ENCODE results near the gene NEMP1.

NEMP1 gene, protein sequence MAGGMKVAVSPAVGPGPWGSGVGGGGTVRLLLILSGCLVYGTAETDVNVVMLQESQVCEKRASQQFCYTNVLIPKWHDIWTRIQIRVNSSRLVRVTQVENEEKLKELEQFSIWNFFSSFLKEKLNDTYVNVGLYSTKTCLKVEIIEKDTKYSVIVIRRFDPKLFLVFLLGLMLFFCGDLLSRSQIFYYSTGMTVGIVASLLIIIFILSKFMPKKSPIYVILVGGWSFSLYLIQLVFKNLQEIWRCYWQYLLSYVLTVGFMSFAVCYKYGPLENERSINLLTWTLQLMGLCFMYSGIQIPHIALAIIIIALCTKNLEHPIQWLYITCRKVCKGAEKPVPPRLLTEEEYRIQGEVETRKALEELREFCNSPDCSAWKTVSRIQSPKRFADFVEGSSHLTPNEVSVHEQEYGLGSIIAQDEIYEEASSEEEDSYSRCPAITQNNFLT

DNA sequence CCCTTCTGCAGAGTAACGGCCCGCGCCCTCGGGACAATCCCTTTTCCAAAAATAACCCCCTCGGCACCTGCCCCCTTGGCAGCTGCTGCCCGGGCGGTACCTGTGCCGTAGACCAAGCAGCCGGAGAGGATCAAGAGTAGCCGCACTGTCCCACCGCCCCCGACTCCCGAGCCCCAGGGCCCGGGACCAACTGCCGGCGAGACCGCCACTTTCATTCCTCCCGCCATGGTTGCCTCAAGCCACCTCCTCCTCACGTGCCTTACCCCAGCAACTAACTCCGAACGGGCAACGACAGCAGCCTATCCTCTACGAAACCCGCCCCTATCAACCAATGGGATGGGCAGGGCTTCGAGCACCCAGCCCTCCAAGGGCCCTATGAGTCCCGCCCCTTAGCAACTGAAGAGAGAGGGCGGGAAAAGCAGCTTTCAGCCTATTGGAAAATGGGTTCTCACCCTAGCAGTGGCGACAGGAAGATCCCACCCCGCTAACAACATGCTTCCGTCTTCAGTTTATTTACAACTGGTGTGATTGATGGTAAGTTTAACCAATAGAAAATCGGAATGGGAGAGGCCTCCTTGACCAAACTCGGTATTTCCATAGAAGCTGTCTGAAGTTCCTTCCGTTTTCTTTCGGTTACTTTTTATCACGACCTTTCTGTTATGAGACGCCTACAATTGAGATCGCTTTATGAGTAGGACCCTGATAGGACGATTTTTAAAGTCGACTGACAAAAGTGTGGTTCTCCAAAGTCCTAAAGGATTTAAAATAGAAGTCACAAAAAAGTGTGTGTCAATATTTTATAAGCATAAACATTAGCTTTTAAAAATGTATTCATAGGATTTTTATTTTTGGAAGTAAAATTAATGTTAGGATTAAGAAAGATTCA, at the start of gene NEMP1:
Gene NEMP1, minus strand, starts transcription at position 273 of the 886 bp plus-strand sequence. Its CDS starts 46 bp downstream, at position 227.
- TF ChIP-seq GATA3 (IDR thresholded peaks at IDR 0.05; ENCODE audit: low read depth, low read length): no peak
- no peak for TF ChIP-seq GATA2 (IDR thresholded peaks at IDR 0.05; ENCODE audit: low read depth, low read length)

DNA sequence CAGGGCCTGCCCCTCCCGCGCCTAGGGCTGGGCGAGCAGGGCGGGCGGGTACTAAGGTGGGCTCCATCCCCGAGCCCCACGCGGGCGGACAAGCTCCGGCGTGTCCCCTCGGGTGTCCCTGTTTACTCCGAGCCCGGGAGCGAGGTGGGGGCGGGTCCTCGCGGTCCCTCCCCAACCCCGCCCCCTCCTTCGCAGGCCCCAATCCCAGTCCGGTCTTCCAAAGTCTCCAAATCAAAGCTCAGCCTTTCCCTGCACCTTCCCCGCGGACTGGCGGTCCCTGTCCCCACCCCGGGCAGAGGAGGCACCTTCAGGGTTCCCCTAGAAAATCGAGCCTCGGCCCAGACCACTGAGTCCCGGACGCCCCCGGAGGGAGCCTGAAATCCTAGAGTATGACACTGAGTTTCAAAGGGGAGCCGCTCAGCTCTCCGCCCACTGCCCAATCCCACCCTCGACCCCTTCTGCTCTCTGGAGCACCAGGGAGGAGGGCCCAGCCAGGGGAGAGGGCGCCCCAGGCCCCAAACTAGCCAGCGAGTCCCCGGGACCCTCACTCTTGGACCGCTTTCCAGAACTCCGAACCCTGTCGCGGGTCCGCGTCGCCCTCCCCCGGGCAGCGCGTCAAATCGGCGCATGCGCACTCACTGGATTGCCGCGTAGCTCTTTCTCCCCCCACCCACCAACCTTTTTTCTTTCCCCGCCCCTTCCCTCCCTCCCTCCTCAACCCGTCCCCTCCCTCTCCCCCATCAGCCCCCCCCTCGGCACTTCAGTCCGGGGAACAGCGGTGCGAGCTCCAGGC, 49.3 kb upstream of the NEMP1 start, which contains the start of gene LRP1:
Gene LRP1, plus strand, starts transcription at position 758 of the 793 bp plus-strand sequence. CDS start 482 bp downstream, outside the sequence.
- TF ChIP-seq GATA2 (IDR thresholded peaks at IDR 0.05; ENCODE audit: low read depth, low read length) (no peak), GATA3 (IDR thresholded peaks at IDR 0.05; ENCODE audit: low read depth, low read length) (no peak)

DNA sequence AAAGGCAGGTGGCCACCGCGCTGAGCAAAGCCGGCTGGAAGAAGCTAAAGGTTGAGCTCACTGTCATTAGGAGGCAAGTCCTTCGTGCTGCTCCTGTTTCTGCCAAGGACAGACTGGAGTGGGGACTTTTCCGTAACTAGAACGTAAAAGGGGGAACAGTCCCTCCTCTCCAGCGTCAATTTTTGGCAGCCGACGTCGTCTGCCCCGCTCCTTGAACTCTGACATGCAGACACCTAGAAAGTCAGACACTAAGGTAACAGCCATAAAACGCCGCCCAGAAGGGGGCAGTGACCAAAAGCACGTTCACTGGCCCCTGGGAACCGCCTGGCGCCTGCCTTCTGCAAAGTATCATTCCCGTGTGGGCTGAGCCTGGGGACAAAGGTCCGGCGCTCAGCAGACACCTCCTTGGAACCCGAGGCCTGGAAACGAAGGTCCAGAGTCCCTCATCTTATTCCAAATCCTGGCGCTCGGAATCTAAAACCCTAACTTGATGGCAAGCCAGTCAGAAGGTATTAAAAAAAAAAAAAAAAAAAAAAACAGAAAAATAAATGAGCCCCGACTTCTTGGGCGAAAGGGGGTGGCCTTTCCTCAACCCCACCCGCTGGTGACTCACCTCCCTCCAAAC, 48.6 kb upstream of the NEMP1 start:
- TF ChIP-seq GATA2 (IDR thresholded peaks at IDR 0.05; ENCODE audit: low read depth, low read length) (no peak), GATA3 (IDR thresholded peaks at IDR 0.05; ENCODE audit: low read depth, low read length) (no peak)

DNA sequence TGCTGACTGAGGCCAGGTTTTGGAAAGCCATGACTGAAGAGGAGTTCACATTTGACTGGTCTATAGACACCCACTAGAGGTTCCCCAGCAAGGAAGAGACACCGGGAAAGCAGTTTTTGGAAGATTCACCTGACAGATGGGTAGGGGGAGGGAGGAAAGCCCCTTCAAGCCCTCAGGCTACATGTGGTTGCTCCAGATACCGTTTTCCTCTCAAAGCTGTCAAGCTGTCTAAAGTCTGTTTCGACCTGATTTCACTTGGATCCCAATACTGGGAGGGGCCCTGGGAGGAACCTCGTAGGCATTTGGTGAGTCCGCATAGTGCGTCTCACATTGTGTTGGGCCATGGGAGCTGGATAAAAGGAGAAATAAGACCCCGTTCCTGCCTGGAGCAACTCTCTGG, 48.0 kb upstream of the NEMP1 start:
- TF ChIP-seq GATA2 (IDR thresholded peaks at IDR 0.05; ENCODE audit: low read depth, low read length): no peak
- TF ChIP-seq GATA3 (IDR thresholded peaks at IDR 0.05; ENCODE audit: low read depth, low read length): no peak

DNA sequence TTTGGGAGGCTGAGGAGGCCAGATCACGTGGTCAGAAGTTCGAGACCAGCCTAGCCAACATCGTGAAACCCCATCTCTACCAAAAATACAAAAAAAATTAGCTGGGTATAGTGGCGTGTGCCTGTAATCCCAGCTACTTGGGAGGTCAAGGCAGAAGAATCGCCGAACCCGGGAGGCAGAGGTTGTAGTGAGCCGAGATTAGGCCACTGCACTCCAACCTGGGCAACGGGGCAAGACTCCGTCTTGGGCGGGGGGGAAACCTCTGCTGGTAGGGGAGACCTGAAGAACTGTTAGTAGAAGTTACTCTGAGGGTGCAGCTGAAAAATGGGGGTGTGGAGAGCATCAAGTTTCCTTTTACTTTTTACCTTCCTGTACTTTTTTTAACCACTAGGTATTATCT, 47.5 kb upstream of the NEMP1 start:
- TF ChIP-seq GATA2 (IDR thresholded peaks at IDR 0.05; ENCODE audit: low read depth, low read length): no peak
- TF ChIP-seq GATA3 (IDR thresholded peaks at IDR 0.05; ENCODE audit: low read depth, low read length): no peak

DNA sequence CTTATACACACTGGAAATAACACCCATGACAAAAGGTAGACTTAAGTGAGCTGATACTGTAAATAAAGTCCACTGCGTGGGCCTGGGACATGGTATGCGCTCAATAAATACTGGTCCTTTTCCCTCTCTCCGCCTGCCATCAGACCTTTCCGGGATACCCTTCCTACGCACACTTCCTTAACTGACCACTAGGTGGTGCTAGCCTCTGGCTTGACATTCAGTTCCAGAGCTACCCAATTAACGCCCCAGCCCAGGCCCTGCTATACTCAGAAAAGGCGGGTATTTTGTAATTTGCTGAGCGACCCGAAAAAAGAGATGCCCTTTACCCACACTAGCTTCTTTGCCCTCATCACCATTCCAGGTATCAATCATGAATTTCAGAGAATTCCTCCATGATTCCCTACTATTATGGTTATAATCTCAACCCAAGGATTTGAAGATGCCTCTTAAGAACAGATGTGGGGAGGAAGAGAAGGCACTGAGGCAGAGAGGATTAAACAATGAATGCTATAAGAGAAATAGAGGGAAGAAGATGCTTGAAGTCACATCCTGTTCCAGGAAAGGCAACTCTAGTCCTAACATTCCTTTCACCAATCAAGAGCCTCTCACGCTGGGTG, 45.8 kb upstream of the NEMP1 start:
- TF ChIP-seq GATA2 (IDR thresholded peaks at IDR 0.05; ENCODE audit: low read depth, low read length) (no peak), GATA3 (IDR thresholded peaks at IDR 0.05; ENCODE audit: low read depth, low read length) (no peak)

DNA sequence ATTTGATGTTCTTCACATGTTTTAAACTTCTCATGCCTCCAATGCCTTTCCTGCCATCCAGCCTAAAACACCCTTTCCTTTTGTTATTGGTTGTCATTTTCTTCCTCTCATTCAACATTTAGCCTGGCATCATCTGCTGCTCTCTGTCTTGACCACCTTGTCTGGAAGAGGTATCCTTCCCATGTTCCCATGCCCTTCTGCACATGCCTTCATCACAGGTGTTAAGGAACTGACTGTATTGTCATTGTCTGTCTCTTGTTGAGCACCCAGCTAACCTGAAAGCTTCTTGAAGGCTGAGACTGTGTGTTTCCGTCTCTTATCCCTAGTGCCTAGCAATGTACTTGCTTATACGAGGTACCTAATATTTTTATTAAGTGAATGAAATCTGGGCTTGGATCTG, 45.2 kb upstream of the NEMP1 start:
- TF ChIP-seq GATA3 (IDR thresholded peaks at IDR 0.05; ENCODE audit: low read depth, low read length): no peak
- no peak for TF ChIP-seq GATA2 (IDR thresholded peaks at IDR 0.05; ENCODE audit: low read depth, low read length)

DNA sequence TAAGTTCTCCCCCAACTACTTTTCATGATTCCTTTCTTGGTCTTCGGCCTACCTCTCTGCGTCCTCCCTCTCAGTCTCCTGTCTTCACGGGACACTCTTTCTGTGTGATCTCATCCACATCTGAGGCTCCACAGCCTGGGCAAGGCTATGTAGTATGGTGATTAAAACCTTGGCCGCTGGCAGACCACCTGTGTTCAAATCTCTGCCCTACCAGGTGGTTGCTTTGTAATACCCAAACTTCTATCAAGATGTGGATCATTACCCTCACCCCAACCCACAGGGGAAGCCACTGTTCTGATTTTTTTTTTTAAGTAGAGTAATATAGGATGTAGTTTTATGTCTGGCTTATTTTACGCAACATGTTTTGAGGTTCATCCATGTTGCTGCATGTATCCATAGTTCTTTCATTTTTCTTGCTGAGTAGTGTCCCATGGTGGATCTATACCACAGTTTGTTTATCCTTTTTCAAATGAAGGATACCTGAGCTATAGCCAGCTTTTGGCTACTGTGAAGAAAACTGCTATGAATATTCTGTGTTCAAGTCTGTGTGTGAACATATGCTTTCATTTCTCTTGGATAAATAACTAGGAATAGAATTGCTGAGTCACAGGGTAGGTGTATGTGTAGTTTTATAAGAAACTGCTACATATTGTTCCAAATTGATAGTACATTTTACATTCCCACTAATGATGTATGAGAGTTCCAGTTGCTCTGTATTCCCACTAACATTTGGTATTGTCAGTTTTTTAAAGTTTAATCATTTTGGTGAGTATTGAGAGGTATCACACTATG, 40.9 kb upstream of the NEMP1 start:
- no peak for TF ChIP-seq GATA2 (IDR thresholded peaks at IDR 0.05; ENCODE audit: low read depth, low read length)
- no peak for TF ChIP-seq GATA3 (IDR thresholded peaks at IDR 0.05; ENCODE audit: low read depth, low read length)

DNA sequence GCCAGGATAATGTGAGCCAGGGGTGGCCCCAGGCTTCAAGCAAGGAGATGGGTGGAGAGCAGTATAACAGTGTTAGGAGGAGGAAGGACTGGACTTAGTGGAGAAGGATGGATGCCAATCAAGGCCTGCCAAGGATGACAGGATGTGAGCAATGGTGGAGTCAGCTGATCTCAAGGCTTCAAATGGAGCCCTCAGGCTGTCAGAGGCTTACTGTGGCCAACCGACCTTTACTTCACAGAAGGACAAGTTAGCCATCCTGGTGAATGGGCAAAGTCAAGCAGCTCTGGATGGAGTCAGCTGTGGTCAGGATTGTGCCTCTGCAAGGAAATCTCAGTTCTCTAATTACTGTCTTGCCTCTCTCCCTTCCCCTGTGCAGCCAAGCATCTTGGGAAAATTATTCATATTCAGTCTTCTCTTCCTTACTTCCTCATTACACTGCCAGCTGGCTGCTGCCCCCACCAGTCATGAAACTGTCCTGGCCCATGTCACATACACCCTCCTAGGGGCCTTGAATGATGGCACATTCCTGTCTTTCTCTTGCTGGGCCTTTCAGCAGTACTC, 40.2 kb upstream of the NEMP1 start:
- TF ChIP-seq GATA3 (IDR thresholded peaks at IDR 0.05; ENCODE audit: low read depth, low read length) (no peak), GATA2 (IDR thresholded peaks at IDR 0.05; ENCODE audit: low read depth, low read length) (no peak)

DNA sequence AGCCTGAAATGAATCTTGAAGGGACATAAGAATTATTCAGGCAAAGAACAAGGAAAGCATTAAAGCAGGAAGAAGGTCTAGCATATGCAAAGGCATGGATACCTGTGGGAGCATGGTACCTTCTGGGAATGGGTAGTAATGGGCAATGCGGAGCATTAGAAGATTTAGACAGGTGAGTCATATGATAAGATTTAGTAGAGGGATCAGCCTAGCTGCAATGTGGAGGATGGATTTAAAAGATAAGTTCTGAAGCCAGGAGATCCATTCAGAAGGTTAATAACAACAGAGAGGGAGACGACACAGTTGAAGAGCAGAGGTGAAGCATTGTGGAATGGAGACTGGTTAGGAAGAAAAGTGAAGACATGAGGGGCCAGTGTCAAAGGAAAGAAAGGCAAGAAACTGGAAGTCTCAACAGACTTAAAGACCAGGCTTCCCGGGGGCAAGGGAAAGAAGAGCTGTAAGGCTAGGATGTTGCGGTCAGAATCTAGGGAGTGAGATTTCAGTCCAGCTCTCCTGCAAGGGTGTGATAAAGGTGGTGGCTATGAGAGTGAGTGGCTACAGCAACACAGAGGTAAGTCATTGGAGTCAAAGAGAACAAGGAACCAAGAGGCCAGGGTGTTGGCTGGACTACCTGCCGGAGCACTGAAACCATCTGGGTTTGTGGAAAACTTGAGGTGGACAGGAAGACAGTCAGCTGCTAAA, 38.1 kb upstream of the NEMP1 start:
- no peak for TF ChIP-seq GATA2 (IDR thresholded peaks at IDR 0.05; ENCODE audit: low read depth, low read length)
- no peak for TF ChIP-seq GATA3 (IDR thresholded peaks at IDR 0.05; ENCODE audit: low read depth, low read length)

DNA sequence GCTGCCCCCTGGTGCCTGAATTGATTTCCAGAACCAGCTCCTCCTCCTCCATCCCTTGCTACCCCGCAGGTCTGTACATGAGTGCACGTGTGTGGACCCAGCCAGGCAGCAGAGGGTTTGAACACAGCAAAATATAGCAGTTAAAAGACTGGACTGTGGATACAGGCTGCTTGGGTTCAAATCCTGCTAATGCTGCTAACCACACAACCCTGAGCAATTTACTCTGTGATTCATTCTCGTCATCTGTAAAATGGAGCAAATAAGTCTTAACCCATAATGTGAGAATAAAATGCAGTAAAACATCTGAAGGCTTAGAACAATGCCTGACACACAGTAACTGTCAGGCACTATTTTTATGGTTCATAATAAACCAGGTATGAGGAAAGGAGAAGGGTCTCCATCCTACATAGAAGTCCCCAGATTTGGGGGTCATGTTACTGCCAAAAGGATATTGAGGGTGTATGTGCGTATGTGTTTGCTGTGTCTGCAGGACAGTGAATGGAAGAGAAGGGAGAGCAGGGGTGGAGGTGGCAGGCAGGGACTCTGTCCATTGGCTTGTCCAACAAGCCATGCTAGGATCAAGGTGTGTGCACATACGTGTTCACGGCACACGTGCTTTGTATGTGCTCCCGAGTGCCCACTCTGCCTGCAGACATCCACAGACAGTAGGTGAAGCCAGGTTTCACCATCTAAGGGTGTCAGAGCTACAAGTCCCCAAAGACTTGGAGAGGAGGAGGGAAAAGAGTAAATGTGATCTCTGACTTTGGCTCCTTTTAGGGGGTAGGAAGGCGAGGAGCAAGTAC, 34.1 kb upstream of the NEMP1 start:
- TF ChIP-seq GATA2 (IDR thresholded peaks at IDR 0.05; ENCODE audit: low read depth, low read length): no peak
- TF ChIP-seq GATA3 (IDR thresholded peaks at IDR 0.05; ENCODE audit: low read depth, low read length): no peak
